Mammary epithelial cell (primary cell): ENCODE data around the gene TCF12.

Experiments used
- EZH2 ChIP-seq: IDR thresholded peaks from 2 replicates; pipeline ENCODE4 v1.6.1; 2012; ENCODE audit warnings: low read length, inconsistent platforms, borderline replicate concordance
- TF ChIP-seq, protein P1 (sequence below), 2 donors: IDR thresholded peaks in 1 of 2; conservative IDR thresholded peaks in 1 of 2; 2 replicates each; pipeline ENCODE4 v1.5.1; 2011 to 2012; ENCODE audit warnings: inconsistent platforms in 2 of 2, low read length in 2 of 2, mild to moderate bottlenecking in 2 of 2, control low read depth in 1 of 2, low read depth in 1 of 2; ENCODE audit not compliant: insufficient read depth in 1 of 2; ENCODE audit errors: extremely low read depth in 1 of 2

- TF ChIP-seq, protein P1, sequence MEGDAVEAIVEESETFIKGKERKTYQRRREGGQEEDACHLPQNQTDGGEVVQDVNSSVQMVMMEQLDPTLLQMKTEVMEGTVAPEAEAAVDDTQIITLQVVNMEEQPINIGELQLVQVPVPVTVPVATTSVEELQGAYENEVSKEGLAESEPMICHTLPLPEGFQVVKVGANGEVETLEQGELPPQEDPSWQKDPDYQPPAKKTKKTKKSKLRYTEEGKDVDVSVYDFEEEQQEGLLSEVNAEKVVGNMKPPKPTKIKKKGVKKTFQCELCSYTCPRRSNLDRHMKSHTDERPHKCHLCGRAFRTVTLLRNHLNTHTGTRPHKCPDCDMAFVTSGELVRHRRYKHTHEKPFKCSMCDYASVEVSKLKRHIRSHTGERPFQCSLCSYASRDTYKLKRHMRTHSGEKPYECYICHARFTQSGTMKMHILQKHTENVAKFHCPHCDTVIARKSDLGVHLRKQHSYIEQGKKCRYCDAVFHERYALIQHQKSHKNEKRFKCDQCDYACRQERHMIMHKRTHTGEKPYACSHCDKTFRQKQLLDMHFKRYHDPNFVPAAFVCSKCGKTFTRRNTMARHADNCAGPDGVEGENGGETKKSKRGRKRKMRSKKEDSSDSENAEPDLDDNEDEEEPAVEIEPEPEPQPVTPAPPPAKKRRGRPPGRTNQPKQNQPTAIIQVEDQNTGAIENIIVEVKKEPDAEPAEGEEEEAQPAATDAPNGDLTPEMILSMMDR (conservative IDR thresholded peaks at IDR 0.05 in 1 of 2, IDR thresholded peaks at IDR 0.05 in 1 of 2; ENCODE audit: extremely low read depth in 1 of 2, insufficient read depth in 1 of 2, low read depth in 1 of 2, low read length in 2 of 2): no peak
- no peak for TF ChIP-seq EZH2
Measured at GRCh38 chr15:57172925-57173324, 254.5 kb downstream of the TCF12 start.
